Esophagus muscularis mucosa (tissue), 4 donors: ENCODE data around the gene NEK8.

Source experiments
- EP300 ChIP-seq: sonication (generic); formaldehyde crosslinking; IDR thresholded peaks from one replicate; pipeline ENCODE4 v1.6.1; 2017; ENCODE audit warnings: antibody characterized with exemption
- POLR2AphosphoS5 ChIP-seq, 2 donors: sonication (generic); formaldehyde crosslinking; IDR thresholded peaks; one replicate each; pipeline ENCODE4 v1.6.1; 2017; ENCODE audit warnings: antibody characterized with exemption in 2 of 2
- TF ChIP-seq, protein P1 (sequence below), 3 experiments: fragments of 200-600 bp in 2 of 3; fragments of 450-650 bp in 1 of 3; sonication (generic) in 2 of 3; IDR thresholded peaks; one replicate each; pipeline ENCODE4 v1.5.1; 2017 to 2019; ENCODE audit warnings: antibody characterized with exemption in 3 of 3, mild to moderate bottlenecking in 2 of 3, moderate library complexity in 1 of 3

DNA sequence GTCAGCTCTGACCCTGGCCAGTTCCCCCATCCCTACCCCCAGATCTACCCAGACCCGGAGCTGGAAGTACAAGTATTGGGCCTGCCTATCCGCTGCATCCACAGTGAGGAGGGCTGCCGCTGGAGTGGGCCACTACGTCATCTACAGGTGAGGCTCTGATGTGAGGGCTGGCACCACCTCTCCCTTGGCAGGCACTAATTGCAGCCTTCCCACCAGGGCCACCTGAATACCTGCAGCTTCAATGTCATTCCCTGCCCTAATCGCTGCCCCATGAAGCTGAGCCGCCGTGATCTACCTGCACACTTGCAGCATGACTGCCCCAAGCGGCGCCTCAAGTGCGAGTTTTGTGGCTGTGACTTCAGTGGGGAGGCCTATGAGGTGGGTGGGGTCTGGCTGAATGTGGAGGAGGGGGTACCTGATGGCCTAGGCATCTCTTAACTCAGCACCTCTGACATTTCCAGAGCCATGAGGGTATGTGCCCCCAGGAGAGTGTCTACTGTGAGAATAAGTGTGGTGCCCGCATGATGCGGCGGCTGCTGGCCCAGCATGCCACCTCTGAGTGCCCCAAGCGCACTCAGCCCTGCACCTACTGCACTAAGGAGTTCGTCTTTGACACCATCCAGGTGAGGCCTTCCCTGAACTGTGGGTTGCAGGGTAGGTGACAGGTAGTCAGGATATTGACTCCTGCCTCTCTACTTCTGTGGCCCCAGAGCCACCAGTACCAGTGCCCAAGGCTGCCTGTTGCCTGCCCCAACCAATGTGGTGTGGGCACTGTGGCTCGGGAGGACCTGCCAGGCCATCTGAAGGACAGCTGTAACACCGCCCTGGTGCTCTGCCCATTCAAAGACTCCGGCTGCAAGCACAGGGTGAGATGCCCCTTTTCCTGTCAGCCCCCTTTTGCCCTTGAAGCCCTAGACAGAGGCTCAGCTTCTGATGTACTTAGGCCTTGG is 19.5 kb downstream of the NEK8 start:
- TF ChIP-seq, protein P1, sequence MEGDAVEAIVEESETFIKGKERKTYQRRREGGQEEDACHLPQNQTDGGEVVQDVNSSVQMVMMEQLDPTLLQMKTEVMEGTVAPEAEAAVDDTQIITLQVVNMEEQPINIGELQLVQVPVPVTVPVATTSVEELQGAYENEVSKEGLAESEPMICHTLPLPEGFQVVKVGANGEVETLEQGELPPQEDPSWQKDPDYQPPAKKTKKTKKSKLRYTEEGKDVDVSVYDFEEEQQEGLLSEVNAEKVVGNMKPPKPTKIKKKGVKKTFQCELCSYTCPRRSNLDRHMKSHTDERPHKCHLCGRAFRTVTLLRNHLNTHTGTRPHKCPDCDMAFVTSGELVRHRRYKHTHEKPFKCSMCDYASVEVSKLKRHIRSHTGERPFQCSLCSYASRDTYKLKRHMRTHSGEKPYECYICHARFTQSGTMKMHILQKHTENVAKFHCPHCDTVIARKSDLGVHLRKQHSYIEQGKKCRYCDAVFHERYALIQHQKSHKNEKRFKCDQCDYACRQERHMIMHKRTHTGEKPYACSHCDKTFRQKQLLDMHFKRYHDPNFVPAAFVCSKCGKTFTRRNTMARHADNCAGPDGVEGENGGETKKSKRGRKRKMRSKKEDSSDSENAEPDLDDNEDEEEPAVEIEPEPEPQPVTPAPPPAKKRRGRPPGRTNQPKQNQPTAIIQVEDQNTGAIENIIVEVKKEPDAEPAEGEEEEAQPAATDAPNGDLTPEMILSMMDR (IDR thresholded peaks at IDR 0.05) = no peak
- no peak for TF ChIP-seq EP300
- TF ChIP-seq POLR2AphosphoS5 (IDR thresholded peaks at IDR 0.05) = no peak
